Frontal cortex (tissue), 4 donors: ENCODE measurements around the gene ZSCAN22. TPM values are rescaled to one million over a fixed set of nuclear protein-coding genes. Genes with fewer than 3 reads are reported as not detected.
A peak's percentile ranks its signal among the peaks of the same experiment; 100 is the strongest.
"Not testable (repeated sequence)": the region's sequence is repeated elsewhere in the genome, so short reads cannot be mapped to it uniquely, and the experiment has no call there.

Experiments
- DNase-seq, 2 donors: peaks; one replicate each; pipeline ENCODE4 v3.0.0; 2012; ENCODE audit warnings: low spot score in 2 of 2
- FAIRE-seq: peaks from 2 replicates; lab custom pipeline; 2012; peaks lifted over from hg19 to GRCh38; lab: Jason Lieb, UNC
- total RNA-seq: library from RNA; depleted of rRNA; stranded (reverse); fragments of >200 nt; gene quantifications from one replicate; pipeline ENCODE4 v1.2.3, GENCODE V29; 2014
- donor health status: control.
- donor health status: control.
- donor health status: control.

Gene ZSCAN22
- 2.0 TPM for total RNA-seq

GRCh38 chr19:58326914-58327726 is at the start of gene ZSCAN22:
Gene ZSCAN22, plus strand, starts transcription at chr19:58326994. Its CDS starts 7,809 bp downstream, at chr19:58334803.
- FAIRE-seq (no peak), DNase-seq (peak; percentile 87 to 94)

DNA sequence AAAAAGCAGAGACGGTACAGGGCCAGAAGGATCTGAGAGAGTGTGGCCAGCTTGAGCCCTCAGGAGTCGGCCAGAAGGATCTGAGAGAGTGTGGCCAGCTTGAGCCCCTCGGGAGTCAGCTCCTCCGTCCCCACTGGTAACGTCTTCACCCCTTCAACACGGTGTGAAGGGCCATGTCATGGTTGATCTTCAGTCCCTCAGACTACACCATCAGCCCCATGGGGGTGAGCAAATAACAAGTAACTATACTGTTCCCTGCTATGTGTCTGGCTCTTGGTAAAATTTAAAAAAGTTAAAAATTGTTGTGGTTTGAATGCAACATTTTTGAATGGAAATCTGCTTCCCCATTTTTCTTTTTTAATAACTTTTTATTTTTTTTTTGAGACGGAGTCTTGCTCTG is 49.6 kb upstream of the ZSCAN22 start:
- FAIRE-seq (no peak), DNase-seq (no peak)

GRCh38 chr19:58277748-58278540 is 48.9 kb upstream of the ZSCAN22 start:
- no peak for FAIRE-seq
- no peak for DNase-seq

- FAIRE-seq = peak; percentile 28
- DNase-seq = peak; percentile 89 to 98
Measured at GRCh38 chr19:58278541-58279041, 48.2 kb upstream of the ZSCAN22 start, which contains the start of gene ZNF8. Gene ZNF8, plus strand, starts transcription at chr19:58278955. Its CDS starts 127 bp downstream, at chr19:58279082.

GRCh38 chr19:58279042-58279924 is 47.5 kb upstream of the ZSCAN22 start:
- FAIRE-seq (no peak), DNase-seq (peak; percentile 21 to 64)

- FAIRE-seq (no peak), DNase-seq (no peak)
Measured at GRCh38 chr19:58279925-58280316, 46.9 kb upstream of the ZSCAN22 start.

DNA sequence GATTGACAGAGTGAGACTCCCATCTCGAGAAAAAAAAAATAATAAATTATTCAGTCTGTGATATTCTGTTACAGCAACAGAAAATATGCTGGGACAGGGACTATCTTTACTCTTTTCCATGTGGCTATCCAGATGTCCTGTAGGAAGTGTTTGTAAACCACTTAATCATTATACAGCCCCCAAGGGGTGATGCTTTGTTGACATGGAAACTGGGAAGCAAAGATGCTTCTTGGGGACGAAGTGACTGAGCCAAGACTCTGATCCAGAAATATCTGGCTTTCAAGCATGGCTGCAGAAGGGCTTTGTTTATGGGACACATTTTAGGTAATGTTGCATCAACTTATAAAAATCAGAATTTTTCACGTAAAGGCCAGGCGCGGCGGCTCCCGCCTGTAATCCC is 42.6 kb upstream of the ZSCAN22 start:
- FAIRE-seq = no peak
- DNase-seq = no peak

GRCh38 chr19:58291943-58292342 is 34.9 kb upstream of the ZSCAN22 start:
- no peak for FAIRE-seq
- no peak for DNase-seq

GRCh38 chr19:58294743-58295374 is 31.9 kb upstream of the ZSCAN22 start:
- DNase-seq = no peak
- FAIRE-seq = no peak

- FAIRE-seq (no peak), DNase-seq (no peak)
Measured at GRCh38 chr19:58296104-58296503, 30.7 kb upstream of the ZSCAN22 start.

- DNase-seq (no peak), FAIRE-seq (no peak)
Measured at GRCh38 chr19:58300620-58301019, 26.2 kb upstream of the ZSCAN22 start.

DNA sequence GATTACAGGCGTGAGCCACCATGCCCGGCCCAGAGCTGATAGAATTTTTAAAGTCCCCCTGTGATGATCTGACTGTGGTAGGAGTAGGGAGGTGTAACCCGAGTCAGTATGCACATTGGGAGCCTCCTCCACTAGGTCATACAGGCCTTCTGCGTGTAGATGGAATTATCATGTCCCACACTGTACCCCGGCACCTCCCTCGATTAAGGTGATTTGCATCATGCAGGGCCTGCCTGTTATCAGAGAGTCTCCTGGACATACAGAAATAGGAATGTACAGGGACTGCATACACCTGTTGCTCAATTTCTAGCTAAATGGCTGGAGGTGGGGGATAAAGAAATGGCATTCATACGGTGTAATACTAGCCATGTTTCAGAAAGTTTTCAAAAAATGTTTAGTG is 22.5 kb upstream of the ZSCAN22 start:
- FAIRE-seq (no peak), DNase-seq (no peak)

DNA sequence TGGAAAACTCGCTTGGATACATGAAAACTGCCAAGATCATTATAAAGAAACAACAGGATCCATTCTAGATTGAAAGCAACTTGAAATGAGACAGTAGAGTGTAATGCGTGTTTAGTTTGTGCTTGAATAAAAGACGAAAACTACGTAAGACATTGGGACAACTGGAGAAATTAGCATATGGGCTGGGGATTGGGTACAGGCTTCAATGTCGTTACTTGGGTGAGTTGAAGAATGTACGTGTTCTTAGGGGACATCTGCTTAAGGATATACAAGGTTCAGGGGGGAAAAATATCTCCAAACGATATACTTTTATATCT is 22.1 kb upstream of the ZSCAN22 start:
- DNase-seq = peak; percentile 27 to 37
- FAIRE-seq = no peak

- DNase-seq = peak; percentile 94 to 97
- FAIRE-seq = peak; percentile 54
Measured at GRCh38 chr19:58305065-58305931, 21.5 kb upstream of the ZSCAN22 start, which contains the start of gene ERVK3-1. Gene ERVK3-1, plus strand, starts transcription at chr19:58305377. Its CDS starts 6,792 bp downstream, at chr19:58312169.

GRCh38 chr19:58305932-58306323 is 20.9 kb upstream of the ZSCAN22 start:
- FAIRE-seq = no peak

DNA sequence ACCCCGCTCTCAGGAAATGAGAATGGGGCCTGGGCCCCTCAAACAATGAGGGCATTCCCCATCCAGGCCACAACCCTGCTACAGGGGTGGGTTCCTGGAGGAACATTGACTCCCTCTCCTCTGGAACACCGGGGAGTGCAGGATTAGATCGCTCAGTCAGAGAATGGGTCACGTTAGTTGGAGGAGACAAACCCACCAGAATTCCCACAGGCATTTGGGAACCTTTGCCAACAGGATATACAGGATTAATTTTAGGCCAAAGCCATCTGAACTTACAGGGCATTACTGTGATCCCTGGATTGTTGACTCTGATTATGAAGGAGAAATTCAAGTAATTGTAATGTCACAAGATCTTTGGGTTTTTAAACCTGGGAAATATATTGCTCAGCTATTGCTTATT is 19.1 kb upstream of the ZSCAN22 start:
- DNase-seq (no peak), FAIRE-seq (no peak)

More at GRCh38 chr19:58305932-58306323, 20.9 kb upstream of the ZSCAN22 start:
- no peak for DNase-seq

DNA sequence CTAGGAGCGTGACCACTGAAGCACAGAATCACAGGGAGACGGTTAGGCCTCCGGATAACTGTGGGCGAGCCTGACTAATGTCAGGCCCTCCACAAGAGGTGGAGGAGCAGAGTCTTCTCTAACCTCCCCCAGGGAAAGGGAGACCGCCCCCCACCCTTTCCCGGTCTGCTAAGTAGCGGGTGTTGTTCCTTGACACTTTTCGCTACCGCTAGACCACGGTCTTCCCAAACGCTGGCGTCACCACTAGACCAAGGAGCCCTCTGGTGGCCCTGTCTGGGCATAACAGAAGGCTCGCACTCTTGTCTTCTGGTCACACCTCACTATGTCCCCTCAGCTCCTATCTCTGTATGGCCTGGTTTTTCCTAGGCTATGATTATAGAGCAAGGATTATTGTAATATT is 16.1 kb upstream of the ZSCAN22 start:
- FAIRE-seq, DNase-seq: not testable (repeated sequence)

- FAIRE-seq (no peak), DNase-seq (no peak)
Measured at GRCh38 chr19:58311345-58311865, 15.4 kb upstream of the ZSCAN22 start.
